Activated T-cell treated with anti-CD3 and anti-CD28 coated beads for 4 hours (primary cell): ENCODE measurements around the gene OSBPL9.
"Not testable (repeated sequence)": the region's sequence is repeated elsewhere in the genome, so short reads cannot be mapped to it uniquely, and the experiment has no call there.

Experiments
- DNase-seq: peaks from one replicate; pipeline ENCODE4 v3.0.0-alpha.2; 2020

Gene OSBPL9

DNA sequence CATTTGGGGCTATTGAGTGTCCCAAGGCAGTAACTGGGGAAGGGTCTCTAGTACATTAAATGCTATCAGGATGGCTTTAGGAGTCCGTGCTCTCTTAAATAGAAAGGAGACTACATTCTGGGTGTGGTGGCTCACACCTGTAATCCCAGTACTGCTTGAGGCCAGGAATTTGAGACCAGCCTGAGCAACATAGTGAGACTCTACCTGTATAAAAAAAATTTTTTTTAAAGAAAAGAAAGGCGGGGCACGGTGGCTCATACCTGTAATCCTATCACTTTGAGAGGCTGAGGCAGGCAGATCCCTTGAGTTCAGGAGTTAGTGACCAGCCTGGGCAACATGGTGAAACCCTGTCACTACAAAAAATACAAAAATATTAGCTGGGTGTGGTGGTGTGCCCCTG lies 21.5 kb downstream of the OSBPL9 start:
- no peak for DNase-seq

- DNase-seq = no peak
These were observed 22.8 kb downstream of the OSBPL9 start for GRCh38 chr1:51639694-51640093.

DNA sequence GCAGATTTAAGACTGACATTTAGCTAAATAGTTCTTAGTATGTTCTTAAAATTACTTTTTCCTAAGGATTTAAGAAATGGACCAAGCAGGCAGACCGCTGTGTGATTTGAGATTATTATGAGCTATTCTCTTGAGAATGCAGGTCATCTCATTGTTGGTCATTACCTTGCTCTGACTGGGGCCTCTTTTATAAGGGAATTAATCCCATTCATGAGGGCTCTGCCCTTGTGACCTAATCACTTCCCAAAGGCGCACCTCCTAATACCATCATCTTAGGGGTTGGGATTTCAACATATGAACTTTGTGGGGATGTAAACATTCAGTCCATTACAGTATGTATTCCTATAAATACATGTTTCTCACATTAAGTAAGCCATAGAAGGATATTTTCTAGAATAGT lies 24.2 kb downstream of the OSBPL9 start:
- DNase-seq = no peak

DNA sequence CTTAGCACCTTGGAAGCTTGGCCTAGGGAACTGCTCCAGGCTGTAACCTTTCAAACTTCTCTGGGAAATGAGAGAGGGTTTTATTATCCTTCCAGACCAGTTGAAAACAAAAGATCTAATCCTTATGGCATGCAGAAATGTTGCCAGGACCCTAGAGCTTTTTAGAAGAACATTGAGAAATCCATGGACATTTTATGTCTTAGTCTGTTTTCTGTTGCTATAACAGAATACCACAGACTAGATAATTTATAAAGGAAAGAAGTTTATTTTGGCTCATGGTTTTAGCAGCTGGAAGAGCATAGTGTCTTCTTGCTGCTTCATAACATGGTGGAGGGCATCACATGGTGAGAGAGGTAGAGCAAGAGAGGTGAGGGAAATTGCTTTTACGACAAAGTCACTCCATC lies 25.8 kb downstream of the OSBPL9 start:
- no peak for DNase-seq

GRCh38 chr1:51643362-51643761 lies 26.5 kb downstream of the OSBPL9 start:
- no peak for DNase-seq

DNA sequence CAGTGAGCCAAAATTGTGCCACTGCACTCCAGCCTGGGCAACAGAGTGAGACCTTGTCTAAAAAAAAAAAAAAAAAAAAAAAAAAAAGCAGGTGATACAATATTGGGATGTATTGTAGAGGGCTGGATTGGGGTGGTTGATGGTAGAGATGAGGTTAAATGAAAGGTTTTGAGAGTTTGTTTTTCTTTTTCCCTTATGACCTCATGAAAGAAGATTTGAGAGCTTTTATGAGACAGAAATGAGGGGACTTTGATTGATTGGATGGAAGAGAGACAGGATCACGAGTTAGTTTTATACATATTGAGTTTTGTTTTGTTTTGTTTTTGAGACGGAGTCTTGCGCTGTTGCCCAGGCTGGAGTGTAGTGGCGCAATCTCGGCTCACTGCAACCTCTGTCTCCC lies 27.1 kb downstream of the OSBPL9 start:
- no peak for DNase-seq

DNA sequence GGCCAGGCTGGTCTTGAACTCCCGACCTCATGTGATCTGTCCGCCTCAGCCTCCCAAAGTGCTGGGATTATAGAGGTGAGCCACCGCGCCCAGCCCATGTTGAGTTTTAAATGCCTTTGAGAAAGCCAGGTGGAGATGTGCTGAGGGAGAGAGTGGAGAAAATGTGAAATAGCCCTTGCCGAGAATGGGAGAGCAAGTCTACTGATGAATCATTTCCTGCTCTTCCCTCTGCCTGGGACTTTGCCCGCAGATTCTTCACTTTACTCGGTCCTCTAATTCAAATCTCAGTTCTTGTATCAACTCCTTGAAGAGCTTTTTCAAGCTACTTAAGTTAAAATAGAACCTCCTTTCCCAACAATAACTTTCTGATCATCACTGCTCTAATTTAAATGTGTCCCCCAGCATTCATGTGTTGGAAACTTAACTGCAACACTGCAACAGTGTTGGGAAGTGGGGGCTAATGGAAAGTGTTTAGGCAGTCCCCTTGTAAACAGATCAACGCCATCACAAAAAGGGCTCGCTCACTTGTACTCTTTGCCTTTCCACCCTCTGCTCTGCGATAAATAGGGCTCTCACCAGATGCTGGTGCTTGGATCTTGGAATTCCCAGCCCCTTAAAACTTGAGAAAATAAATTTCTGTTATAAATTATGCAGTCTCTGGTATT lies 27.8 kb downstream of the OSBPL9 start:
- DNase-seq = no peak

GRCh38 chr1:51646592-51646991 lies 29.7 kb downstream of the OSBPL9 start:
- not testable (repeated sequence) for DNase-seq

- no peak for DNase-seq
These were observed 31.6 kb downstream of the OSBPL9 start for GRCh38 chr1:51648180-51649109.

DNA sequence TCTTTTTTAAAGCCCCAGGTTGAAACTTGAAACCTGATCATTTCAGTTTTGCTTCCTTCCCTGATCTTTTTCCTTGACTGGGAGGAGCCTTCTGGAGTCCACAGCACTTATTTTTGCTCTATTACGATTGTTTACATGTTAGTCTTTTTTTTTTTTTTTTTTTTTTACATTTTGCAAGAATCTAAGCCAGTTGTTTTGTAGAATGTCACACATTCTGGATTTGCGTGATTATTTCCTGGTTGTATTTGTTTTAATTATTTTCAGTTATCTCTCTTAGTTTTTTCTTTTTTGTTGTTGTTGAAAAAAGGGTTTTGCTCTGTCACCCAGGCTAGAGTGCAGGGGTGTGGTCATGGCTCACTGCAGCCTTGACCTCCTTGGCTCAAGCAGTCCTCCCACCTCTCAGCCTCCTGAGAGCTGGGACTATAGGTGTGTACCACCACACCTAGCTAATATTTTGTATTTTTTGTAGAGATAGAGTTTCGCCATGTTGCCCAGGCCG lies 32.8 kb downstream of the OSBPL9 start:
- DNase-seq = no peak

DNA sequence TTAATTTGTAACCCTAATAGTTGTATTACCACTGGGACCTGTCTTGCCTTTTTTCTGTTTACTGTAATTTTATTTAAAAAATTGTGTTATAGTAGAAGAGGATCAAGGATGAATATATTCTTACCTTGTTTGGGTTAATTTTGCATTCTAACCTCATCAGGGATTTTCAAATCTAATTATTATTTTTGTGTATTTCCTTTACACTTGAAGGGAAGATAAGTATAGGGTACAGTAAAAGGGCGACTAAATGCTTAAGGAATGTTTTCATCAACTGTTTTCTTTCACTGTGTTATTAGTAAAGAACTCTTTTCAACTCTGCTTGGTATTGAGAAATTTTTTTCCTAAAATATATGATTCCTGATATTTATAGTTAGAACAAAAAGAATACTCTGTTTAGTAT lies 33.3 kb downstream of the OSBPL9 start:
- DNase-seq = no peak

- no peak for DNase-seq
These were observed 34.7 kb downstream of the OSBPL9 start for GRCh38 chr1:51651552-51651942.

DNA sequence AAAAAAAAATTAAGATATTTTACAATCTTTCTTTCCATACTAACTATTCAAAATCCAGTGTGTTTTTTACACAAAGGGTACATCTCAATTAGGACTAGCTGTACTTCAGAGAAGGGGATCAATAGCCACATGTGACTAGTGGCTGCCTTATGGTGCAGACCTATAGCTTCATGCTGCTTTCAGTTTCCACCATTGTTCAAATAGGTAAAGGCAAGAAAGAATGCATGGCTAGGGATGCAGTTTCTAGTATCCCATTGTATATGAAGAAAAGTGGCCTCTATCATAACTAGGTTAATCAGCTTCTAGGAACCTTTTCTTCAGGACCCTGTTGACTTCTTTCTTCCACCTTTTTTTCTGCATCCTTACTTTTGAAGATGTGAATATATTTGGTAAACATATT lies 35.7 kb downstream of the OSBPL9 start:
- no peak for DNase-seq

DNA sequence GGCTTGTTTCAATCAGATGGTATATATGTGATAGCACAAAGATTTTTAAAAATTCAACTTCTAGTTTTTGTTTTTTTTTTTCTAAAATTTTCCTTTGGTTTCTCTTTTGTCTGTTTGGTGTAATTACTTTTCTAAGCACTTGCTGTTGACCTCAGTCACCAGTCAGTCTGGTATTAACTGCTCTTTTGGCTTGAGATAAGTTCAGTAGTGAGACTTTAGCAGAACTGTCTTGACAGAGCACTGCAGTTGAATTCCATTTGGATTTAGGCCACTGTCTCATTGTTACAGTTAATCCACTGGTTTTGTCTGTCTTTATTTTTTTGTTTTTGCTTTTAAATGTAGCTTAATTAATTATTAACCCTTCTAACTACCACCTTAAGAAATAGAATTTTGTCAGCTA lies 36.2 kb downstream of the OSBPL9 start:
- no peak for DNase-seq

DNA sequence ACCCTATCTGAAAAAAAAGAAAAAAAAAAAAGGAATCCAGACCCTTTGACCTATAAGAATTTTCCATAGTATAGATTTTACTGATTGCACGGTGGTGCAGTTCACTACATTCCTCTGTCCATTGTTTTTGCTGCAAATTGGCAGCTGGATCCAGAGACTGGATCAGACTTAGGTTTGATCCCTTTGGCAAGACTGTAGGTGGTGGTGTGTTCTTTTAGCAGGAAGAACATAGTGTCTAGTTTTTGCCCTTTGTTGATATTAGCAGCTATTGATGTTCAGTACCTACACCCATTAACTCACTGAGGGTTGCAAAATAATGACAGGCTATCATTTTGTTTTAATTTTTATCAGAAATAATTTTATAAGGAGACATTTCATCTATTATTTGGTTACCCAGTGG lies 37.1 kb downstream of the OSBPL9 start:
- DNase-seq = no peak

DNA sequence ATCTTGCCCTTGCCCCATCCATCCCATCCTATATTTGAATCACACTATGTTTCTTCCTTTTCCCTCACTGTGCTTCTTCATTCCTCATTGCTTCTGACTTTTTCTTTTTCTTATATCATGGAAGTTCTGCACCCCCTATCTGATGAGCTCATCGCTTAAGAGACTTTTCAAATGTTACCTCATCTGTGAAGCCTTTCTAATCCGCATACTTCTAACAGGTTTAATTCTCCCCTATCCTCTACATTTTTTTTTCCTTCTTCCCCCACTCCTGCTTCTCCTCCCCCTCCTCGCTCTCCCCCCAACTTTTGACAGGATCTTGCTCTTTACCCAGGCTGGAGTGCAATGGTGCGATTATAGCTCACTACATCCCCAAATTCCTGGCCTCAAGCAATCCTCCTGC lies 39.5 kb downstream of the OSBPL9 start:
- DNase-seq = no peak

DNA sequence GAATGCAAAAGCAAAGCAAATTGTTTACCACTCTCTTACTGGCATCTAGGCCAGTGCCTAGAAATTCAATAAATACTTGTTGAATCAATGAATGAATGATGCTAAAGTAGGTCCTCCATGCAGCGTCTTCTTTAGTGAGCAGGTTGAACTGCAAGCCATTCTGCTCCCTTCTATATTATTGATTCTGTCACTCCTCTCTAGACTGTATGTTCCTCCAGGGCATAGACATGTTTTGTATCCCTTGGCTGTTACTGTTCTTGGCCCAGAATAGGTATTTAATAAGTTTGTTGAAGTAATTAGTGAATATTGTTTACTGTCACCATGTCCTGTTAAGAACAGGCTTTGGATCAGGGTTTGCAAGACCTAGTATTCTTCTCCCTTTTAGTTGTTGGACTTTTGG lies 43.7 kb downstream of the OSBPL9 start:
- no peak for DNase-seq

DNA sequence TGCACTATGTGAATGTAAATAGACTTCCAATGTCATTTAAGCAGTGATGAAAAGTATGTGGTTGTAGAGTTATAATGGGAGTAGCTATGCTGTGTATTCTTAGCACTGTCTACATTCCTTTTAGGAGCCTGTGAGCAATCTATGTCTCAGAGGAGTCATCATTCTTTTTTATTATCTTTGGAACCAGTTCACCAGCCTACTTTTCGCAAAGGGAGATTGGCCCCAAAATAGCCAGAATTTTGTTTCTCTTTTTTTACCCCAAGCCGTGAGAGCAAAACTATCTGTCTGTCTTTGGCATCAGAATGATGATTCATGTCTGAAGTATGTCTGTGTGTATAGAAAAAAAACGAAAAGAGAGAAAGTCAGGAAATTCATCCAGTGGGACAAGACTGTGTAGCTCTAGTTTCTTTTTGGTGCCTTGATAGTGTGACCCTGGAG lies 44.2 kb downstream of the OSBPL9 start:
- DNase-seq = no peak

- no peak for DNase-seq
These were observed 46.2 kb downstream of the OSBPL9 start for GRCh38 chr1:51663105-51663504.

- DNase-seq = no peak
These were observed 46.8 kb downstream of the OSBPL9 start for GRCh38 chr1:51663721-51664120.

DNA sequence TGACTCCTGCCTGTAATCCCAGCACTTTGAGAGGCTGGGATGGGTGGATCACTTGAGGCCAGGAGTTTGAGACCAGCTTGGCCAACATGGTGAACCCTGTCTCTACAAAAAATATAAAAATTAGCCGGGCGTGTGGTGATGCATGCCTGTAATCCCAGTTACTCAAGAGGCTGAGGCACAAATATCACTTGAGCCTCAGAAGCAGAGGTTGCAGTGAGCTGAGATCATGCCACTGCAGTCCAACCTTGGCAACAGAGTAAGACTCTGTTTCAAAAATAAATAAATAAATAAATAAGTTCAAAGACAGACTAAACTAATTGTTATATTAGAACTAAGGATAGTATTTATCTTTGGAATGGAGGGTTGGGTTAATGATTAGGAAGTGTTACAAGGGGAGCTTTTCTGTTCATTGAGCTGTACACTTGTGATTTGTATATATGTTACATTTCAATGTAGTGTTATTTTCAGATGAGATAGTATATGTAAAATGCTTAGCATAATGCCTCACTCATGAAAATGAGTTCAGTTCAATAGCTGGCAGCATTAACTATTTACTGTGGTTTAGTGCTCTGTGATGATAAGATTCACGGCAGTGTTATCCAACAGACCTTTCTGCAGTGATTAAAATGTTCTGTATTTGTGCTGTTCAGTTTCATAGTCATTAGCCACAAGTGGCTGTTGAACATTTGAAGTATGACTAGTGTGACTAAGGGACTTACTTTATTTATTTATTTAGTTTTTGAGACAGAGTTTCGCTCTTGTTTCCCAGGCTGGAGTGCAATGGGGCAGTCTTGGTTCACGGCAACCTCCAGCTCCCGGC lies 47.7 kb downstream of the OSBPL9 start:
- DNase-seq = no peak

GRCh38 chr1:51666478-51666877 lies 49.6 kb downstream of the OSBPL9 start:
- no peak for DNase-seq

DNA sequence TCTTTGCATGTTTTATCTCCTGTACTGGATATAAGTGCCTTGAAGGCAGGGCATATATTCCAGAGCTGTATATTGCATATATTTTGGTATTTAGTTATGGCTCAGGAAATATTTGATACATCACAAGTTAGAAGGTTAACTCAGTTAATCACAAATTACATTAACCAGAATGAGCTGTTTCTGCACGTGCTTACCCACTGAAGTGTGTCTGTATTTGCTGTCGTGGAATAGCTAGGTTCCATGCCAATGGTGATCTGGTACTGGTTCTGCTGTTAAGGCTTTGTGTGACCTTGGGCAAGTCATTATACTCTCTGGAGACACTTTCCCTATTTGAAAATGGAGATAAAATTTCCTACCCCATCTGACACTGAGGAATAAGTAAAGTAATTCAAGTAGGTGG lies 50.7 kb downstream of the OSBPL9 start:
- DNase-seq = no peak
